HG03045 (cell line): ENCODE results near the gene AKAP13.
"Not testable (repeated sequence)": the region's sequence is repeated elsewhere in the genome, so short reads cannot be mapped to it uniquely, and the experiment has no call there.

Experiments
- ATAC-seq: cut with Tn5 transposase; IDR thresholded peaks from one replicate; pipeline ENCODE4 v1.9.1; 2021; ENCODE audit warnings: mild to moderate bottlenecking, moderate library complexity; ENCODE audit not compliant: unreplicated experiment

Gene AKAP13

GRCh38 chr15:85777250-85778106, 397.1 kb downstream of the AKAP13 start:
- ATAC-seq, result no peak

GRCh38 chr15:85778107-85778776, 397.8 kb downstream of the AKAP13 start:
- ATAC-seq, result no peak

- no peak for ATAC-seq
Observed at GRCh38 chr15:85779249-85779648, 398.8 kb downstream of the AKAP13 start.

- ATAC-seq, result no peak
Observed at GRCh38 chr15:85780225-85780985, 400.0 kb downstream of the AKAP13 start.

GRCh38 chr15:85781099-85781498, 400.7 kb downstream of the AKAP13 start:
- no peak for ATAC-seq

GRCh38 chr15:85782064-85782463, 401.7 kb downstream of the AKAP13 start:
- no peak for ATAC-seq

- ATAC-seq, result no peak
Observed at GRCh38 chr15:85785887-85786780, 405.7 kb downstream of the AKAP13 start.

GRCh38 chr15:85786781-85787114, 406.3 kb downstream of the AKAP13 start:
- ATAC-seq, result no peak

GRCh38 chr15:85788771-85789495, 408.5 kb downstream of the AKAP13 start:
- no peak for ATAC-seq

- no peak for ATAC-seq
Observed at GRCh38 chr15:85789496-85789875, 409.1 kb downstream of the AKAP13 start.

- no peak for ATAC-seq
Observed at GRCh38 chr15:85792102-85792731, 411.8 kb downstream of the AKAP13 start.

- no peak for ATAC-seq
Observed at GRCh38 chr15:85792912-85793590, 412.6 kb downstream of the AKAP13 start.

- ATAC-seq, result peak; percentile 34
Observed at GRCh38 chr15:85793641-85794597, 413.5 kb downstream of the AKAP13 start.

GRCh38 chr15:85794598-85795336, 414.4 kb downstream of the AKAP13 start, which contains the start of gene KLHL25:
Gene KLHL25, minus strand, starts transcription at chr15:85794925. Its CDS starts 25,115 bp downstream, at chr15:85769810.
- ATAC-seq, result peak; percentile 99

GRCh38 chr15:85795337-85796305, 415.2 kb downstream of the AKAP13 start:
- ATAC-seq, result no peak

- not testable (repeated sequence) for ATAC-seq
Observed at GRCh38 chr15:85796371-85796770, 416.0 kb downstream of the AKAP13 start.
